Frontal cortex (tissue), 4 donors: Measurements from ENCODE around the gene CLOCK. TPM values are rescaled to one million over a fixed set of nuclear protein-coding genes. Genes with fewer than 3 reads are reported as not detected.

Experiments
- DNase-seq, 2 donors: peaks; one replicate each; pipeline ENCODE4 v3.0.0; 2012; ENCODE audit warnings: low spot score in 2 of 2
- FAIRE-seq: peaks from 2 replicates; lab custom pipeline; 2012; peaks lifted over from hg19 to GRCh38; lab: Jason Lieb, UNC
- total RNA-seq: library from RNA; depleted of rRNA; stranded (reverse); fragments of >200 nt; gene quantifications from one replicate; pipeline ENCODE4 v1.2.3, GENCODE V29; 2014
- donor health status: control.
- donor health status: control.
- donor health status: control.

Gene CLOCK
- total RNA-seq, 1 donor from 2014 or later, result 27.3 TPM

DNA sequence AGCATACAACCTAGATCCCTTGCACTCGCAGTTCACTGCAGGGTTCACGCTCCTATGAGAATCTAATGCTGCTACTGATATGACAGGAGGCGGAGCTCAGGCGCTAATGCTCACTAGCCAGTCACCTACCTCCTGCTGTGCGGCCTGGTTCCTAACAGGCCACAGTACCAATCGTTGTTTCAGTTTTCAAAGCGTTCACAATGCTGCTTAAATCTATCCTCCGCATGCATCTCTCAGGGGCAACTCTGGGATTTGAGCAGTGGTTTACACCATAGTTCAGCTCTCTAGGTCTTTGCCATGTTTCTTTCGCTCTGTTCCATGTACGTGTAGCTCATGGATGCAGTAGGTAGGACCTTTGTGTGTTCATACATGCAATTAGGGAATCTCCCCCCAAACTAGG lies 47.2 kb downstream of the CLOCK start:
- no peak for DNase-seq
- no peak for FAIRE-seq

DNA sequence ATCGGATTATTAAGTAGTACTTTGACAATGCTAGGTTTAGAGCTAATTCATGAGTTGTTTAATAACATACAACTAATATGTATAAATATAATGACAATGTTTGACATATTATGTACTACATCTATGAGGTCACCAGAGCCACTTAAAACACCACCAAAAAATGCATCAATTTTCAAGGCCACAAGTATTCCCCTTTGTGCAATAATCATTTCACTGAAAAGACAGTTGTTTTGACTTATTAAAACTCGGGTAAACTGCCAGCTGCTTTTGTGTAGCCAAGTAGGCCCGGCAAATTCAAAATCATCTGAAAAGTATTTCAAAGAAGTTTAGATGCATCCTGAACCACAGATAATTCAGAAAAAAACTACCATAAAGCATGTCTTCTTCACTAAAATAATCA lies 48.7 kb downstream of the CLOCK start:
- DNase-seq (no peak), FAIRE-seq (no peak)

DNA sequence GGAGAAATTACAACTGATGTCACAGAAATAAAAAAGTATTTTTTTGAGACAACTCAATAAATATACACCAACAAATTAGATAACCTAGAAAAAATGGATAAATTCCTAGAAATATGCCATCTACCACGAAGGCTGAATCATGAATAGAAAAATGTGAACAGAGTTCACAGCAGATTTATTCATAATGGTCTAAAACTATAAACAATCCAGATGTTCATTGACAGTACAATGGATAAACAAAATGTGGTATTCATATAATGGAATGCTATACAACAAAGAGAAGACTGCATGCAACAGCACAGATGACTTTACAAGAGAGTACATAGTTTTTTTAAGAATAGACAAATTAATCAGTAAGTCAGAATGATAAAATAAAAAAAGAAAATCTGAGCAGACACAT lies 55.2 kb downstream of the CLOCK start:
- DNase-seq (no peak), FAIRE-seq (peak; percentile 30)

DNA sequence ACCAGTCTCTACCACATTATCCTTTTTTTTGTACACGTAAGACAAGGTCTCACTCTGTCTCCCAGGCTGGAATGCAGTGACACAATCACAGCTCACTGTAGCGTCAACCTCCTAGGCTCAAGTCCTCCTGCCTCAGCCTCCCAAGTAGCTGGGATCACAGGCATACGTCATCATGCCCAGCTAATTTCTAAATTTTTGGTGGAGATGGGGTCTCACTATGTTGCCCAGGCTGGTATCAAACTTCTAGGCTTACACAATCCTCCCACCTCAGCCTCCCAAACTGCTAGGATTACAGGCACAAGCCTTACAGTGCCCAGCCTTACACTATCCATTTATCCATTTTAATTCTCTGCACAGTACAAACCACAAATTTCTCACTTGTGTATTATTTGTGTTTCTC lies 58.0 kb downstream of the CLOCK start:
- FAIRE-seq (no peak), DNase-seq (no peak)

DNA sequence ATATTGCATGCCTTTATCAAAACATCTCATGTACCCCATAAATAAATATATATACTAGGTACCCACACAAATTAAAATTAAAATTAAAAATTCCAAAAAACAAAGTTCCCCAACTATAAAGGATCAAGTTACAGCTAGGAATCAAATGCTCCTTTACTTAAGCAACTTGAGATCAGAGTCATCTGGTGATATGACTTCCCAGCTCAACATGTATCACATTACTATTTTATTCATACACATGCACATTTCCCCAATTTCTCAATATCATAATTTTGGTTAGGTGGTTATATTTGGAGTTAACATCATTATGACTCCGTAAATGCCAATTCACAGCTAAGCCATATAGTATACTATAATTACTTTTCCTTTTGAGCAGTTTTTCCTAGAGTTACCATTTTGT lies 60.9 kb downstream of the CLOCK start:
- no peak for FAIRE-seq
- DNase-seq, result no peak

DNA sequence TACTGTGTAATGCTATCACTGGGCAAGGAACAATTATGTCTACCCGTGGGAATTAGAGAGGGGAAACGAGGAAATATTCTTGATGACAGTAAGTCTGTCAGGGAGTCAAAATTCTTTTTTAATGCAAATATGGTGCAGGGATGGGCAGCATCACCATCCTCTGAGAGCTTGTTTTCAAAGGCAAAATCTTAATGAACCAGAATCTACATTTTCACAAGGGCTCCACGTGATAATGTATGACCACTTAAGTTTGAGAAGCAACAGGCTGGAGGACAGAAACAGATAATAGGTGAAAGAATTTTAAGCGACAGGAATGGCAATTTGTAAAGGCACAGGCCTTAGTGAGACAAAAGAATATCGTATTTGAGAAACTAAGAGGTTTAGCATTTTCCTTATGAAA lies 63.4 kb downstream of the CLOCK start:
- DNase-seq (no peak), FAIRE-seq (no peak)

DNA sequence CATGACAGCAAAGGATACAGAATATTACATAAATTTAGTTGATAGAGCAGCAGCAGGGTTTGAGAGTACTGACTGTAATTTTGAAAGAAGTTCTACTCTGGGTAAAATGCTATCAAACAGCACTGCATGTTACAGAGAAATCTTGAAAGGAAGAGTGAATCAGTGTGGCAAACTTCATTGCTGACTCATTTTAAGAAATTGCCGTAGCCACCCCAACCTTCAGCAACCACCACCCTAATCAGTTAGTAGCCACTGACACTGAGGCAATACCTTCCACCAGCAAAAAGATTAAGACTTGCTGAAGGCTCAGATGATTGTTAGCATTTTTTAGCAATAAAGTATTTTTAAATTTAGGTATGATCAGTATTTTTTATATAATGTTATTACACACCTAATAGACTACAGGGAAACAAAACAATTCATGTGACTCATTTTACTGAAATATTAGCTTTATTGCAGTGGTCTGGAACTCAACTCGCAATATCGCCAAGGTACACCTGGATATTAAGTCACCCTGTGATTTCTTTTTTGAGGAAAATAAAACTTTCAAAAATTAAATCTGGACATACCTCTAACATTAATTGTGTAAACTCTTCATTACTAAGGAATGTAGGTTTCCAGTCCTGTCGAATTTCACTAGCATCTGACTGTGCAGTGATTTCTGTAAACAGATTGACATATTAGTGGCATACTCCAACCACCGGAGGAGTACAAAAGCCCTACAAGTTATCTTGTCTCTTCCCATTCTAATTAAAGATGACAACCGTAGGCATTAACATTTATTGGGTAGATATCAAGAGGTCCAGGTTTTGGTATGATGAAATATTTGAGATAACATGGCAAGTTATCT lies 71.1 kb downstream of the CLOCK start:
- no peak for FAIRE-seq

DNA sequence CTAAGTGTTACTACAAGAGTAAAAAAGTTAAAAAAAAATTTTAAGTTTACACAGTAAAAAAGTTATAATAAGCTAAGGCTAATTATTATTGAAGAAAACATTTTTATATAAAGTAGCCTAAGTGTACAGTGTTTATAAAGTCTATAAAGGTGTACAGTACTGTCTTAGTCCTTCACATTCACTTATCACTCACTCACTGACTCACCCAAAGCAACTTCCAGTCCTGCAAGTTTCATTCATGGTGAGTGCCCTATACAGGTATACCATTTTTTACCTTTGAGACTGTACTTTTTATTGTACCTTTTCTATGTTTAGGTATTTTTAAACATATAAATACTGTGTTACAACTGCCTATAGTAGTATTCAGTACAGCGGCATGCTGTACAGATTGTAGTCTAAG lies 76.7 kb downstream of the CLOCK start:
- DNase-seq (no peak), FAIRE-seq (no peak)

More for the DNA sequence above, 71.1 kb downstream of the CLOCK start:
- no peak for DNase-seq

DNA sequence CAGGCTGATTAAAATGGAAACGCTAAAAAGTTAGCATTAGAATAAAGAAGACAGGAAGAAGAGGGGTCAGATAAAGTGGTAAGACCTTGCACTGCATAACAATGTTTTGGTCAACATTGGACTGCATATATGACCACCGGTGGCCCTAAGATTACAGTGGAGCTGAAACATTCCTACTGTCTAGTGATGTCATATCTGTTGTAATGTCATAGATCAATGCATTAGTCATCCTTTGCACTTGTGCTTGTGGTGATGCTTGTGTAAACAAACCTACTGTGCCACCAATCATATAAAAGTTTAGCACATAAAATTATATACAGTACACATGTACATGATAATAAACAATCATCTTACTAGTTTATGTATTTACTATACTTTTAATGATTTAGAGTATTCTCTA lies 78.0 kb downstream of the CLOCK start:
- DNase-seq (no peak), FAIRE-seq (no peak)

DNA sequence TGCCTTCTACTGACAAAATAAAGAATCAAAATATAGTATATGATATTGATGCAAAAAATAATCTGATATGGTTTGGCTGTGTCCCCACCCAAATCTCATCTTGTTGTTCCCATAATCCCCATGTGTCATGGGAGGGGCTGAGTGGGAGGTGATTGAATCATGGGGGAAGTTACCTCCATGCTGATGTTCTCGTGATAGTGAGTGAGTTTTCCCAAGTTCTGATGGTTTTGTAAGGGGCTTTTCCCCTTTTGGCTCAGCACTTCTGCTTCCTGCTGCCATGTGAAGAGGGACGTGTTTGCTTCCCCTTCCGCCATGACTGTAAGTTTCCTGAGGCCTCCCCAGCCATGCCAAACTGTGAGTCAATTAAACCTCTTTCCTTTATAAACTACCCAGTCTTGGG lies 80.7 kb downstream of the CLOCK start:
- FAIRE-seq (no peak), DNase-seq (no peak)

DNA sequence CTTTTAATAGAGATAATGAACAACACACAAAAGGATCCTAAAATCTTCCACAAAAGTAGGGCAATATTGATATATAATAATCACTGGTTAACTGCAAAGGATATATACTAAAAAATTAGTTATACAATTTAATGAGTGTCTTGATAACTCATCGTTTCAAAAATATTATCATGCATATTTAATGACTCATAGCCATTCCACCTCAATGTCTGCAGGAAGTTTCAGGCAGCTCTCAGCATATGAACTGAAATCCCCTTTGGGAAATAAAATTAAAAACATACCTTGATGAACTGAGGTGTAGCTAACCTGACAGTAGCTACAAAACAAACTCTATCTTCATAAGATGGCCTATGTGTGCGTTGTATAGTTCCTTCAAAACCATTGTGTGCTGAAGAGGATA lies 88.1 kb downstream of the CLOCK start:
- FAIRE-seq (no peak), DNase-seq (no peak)

DNA sequence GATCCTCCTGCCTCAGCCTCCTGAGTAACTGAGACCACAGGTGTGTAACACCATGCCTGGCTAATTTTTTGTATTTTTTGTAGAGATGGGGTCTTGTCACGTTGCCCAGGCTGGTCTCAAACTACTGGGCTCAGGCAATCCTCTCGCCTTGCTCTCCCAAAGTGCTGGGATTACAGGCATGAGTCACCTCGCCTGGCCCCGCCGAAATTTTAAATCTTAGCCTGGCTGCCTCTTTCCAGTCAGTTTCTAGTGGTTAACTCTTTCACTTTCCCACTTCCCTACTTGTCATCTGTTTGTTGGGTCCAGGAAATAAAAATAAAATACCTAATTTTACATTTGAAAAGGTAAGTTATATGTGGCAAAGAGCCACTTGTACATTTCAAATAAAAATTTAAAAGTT lies 88.5 kb downstream of the CLOCK start:
- FAIRE-seq (no peak), DNase-seq (no peak)

DNA sequence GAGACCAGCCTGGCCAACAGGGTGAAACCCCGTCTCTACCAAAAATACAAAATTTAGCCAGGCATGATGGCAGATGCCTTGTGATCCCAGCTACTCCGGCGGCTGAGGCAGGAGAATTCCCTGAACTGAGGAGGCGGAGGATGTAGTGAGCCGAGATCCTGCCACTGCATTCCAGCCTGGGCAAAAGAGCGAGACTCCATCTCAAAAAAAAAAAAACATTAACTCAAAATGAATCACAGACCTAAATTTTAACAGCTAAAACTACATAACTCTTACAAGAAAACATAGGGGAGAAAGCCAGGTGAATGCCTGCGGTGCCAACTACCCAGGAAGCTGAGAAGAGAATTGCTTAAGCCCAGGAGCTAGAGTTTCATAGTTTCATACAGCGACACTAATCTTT lies 96.1 kb downstream of the CLOCK start:
- FAIRE-seq (no peak), DNase-seq (no peak)

DNA sequence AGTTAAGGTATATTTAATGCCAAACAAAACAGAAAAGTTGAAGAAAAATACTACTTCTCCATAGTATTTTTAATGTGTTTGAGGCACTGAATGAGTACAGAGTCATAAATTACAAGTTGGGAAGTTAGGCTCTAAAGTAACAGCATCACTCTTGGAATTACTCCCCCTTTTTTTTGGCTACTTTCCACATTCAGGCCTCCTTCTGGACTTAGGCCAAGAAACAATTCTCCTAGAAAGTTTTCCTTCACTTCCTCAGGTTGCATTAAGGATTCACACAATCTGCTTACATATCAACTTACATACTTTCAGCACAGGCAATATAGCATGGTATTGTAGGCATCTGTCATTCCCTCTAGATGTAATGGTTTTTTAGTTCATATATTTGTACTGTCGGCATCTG lies 98.9 kb downstream of the CLOCK start:
- DNase-seq, result no peak
- FAIRE-seq, result no peak

DNA sequence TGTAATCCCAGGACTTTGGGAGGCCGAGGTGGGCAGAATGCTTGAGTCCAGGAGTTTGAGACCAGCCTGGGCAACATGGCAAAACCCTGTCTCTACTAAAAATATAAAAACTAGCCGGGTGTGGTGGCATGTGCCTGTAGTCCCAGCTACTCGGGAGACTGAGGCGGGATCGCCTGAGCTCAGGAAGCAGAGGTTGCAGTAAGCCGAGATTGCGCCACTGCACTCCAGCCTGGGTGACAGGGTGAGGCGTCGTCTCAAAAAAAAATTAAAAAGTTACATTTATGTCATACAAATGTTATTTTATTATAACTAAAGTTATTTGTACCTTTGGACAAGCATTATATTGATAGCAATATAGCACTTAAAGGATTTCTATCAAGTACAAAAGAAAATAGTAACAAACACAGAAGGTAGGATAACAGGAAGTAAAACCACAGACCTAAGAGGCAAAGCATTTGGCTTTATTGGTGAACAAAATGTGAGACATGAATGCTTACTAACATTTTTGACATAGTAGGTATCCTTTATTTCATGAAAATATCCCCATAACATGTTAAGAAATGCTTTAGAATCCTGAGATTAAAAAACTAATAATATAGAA lies 99.5 kb downstream of the CLOCK start:
- FAIRE-seq (peak; percentile 3), DNase-seq (no peak)

DNA sequence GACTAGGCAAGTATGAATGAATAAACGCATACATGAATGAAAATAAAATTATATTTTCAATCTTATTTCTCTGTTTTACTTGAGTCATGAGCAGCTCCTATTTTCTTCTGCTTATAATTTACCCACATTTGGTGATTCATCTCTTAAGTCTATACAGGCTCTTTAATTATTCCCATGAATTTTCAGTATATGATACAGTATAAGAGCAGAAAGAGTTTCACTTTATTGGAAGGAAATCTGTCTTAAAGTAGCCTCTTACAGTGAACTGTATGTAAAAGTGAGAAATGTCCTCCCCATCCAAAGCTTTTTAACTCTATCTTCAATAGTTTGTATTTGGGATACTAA lies 100.2 kb downstream of the CLOCK start:
- no peak for FAIRE-seq
- DNase-seq, result no peak

DNA sequence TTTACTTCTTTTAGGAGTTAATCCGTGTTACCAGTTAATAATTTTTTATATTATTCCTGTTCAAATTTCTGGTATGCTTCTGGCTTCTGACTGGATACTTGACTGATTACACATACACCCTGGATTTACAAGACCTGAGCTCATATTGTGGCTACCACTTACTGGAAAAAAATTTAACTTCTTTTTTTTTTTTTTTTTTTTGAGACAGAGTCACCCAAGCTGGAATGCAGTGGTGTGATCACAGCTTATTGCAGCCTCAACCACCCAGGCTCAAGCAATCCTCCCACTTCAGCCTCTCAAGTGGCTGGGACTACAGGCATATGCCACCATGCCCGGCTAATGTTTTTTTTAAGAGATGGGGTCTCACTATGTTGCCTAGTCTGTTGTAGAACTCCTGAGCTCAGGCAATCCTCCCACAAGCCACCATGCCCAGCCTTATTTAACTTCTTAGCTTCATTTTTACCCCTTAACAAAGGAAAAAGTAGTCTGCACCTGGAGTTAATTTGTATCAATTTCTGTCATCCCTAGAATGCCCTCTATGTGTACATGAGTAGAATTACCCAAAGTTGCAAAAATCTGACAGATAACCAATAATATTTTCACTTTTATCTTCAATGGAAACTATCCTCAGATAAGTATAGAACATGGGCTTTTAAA lies 100.7 kb downstream of the CLOCK start:
- FAIRE-seq, result no peak
- no peak for DNase-seq

DNA sequence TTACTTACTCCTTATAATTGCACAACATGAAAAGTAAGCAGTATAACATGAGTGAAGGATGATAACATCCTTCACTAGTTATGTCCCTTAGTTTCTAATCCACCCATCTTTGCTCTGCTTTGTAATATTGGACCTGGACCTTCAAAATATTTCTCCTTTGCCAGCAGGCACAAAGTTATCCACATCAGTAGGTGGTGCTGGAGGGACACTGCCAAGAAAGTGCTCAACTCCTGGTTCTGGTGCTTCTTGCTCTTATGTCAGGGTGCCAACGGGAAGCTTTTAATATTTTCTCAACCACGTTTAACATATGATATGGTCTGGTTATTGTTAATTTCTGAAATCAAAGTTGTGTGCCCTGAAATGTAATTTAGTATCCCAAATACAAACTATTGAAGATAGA lies 101.9 kb downstream of the CLOCK start:
- no peak for DNase-seq
- no peak for FAIRE-seq

DNA sequence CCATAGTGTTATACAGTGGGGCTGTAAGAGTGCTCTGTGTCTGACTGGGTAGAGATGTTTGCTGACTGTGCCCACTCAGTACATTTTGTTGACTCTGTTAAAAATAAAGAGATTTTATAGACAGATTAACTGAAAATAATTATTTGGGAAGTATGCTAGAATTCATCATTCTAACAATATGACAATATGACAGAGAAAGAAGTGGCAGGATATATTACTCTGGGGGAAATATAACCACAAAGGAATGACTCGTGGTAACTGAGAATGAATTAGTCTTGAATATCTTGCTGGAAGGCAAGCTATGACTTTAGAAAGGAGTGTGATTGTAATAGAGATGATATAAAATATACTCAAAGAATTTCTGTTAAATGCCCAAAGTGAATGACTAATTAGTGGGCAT lies 104.2 kb downstream of the CLOCK start:
- DNase-seq (no peak), FAIRE-seq (no peak)

DNA sequence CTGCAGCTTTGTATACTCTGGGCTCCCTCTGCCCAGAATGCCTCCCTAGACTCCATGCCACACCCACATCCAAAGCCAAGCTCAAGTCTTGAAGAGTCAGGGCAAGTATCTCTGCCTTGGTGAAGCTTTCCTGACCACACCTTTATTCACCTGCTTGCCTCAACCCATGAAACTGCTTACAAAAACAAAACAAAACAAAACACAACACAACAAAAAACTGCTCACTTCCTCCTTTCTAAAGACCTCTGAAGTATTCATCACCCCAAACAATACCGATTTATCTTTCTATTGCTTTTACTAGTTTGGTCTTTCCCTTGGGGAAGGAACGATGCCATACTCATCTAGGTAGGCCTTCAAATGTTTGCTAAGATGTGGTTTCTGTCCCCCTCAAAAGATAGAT lies 105.9 kb downstream of the CLOCK start:
- DNase-seq (no peak), FAIRE-seq (no peak)

DNA sequence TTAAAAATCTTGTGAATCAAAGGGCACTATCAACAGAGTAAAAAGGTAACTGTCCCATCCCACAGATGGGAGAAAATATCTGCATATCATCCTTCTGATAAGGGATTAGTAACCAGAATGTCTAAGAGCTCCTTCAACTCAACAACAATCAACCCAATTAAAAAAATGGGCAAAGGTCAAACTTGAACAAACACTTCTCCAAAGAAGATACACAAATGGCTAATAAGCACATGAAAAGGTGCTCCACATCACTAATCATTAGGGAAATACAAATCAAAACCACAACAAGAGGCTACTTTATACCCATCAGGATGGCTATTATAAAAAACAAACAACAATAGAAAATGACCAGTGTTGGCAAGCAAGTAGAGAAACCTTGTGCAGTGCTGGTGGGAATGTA lies 107.7 kb downstream of the CLOCK start:
- FAIRE-seq, result no peak
- no peak for DNase-seq
